ENCODE results near the gene ADNP2. TPM values are rescaled to one million over a fixed set of nuclear protein-coding genes. Genes with fewer than 3 reads are reported as not detected.

The ADNP2 gene
- total RNA-seq, 1 experiment from 2014 or later: 40.5 TPM

GRCh38 chr18:80067897-80068296, 41.2 kb upstream of the ADNP2 start:
- DNase-seq (ENCODE audit: low read depth, low spot score) (no peak), ATAC-seq (no peak)
- no peak overlapping the region for H3K4me3 ChIP-seq (ENCODE audit: low read depth in 2 of 2, low read length in 2 of 2)
- H3K9me3 ChIP-seq (ENCODE audit: control insufficient read depth, insufficient read depth, low read depth, low read length): no peaks in the 10 kb centered on the region
- CTCF ChIA-PET: no interaction called here
- TF ChIP-seq TCF7L2 (IDR thresholded peaks at IDR 0.05; ENCODE audit: low read depth, low read length): no peak
- TF ChIP-seq, protein P1, sequence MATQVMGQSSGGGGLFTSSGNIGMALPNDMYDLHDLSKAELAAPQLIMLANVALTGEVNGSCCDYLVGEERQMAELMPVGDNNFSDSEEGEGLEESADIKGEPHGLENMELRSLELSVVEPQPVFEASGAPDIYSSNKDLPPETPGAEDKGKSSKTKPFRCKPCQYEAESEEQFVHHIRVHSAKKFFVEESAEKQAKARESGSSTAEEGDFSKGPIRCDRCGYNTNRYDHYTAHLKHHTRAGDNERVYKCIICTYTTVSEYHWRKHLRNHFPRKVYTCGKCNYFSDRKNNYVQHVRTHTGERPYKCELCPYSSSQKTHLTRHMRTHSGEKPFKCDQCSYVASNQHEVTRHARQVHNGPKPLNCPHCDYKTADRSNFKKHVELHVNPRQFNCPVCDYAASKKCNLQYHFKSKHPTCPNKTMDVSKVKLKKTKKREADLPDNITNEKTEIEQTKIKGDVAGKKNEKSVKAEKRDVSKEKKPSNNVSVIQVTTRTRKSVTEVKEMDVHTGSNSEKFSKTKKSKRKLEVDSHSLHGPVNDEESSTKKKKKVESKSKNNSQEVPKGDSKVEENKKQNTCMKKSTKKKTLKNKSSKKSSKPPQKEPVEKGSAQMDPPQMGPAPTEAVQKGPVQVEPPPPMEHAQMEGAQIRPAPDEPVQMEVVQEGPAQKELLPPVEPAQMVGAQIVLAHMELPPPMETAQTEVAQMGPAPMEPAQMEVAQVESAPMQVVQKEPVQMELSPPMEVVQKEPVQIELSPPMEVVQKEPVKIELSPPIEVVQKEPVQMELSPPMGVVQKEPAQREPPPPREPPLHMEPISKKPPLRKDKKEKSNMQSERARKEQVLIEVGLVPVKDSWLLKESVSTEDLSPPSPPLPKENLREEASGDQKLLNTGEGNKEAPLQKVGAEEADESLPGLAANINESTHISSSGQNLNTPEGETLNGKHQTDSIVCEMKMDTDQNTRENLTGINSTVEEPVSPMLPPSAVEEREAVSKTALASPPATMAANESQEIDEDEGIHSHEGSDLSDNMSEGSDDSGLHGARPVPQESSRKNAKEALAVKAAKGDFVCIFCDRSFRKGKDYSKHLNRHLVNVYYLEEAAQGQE (IDR thresholded peaks at IDR 0.05; ENCODE audit: insufficient read depth in 1 of 2, low read depth in 2 of 2, low read length in 1 of 2): no peak
- no peak for TF ChIP-seq CTCF (IDR thresholded peaks at IDR 0.05)
- no peak for TF ChIP-seq POLR2AphosphoS5 (IDR thresholded peaks at IDR 0.05; ENCODE audit: low read depth, low read length)
- TF ChIP-seq SIN3A (IDR thresholded peaks at IDR 0.05; ENCODE audit: borderline replicate concordance, insufficient read depth, low read depth, low read length): no peak
- no peak overlapping the region for H3K27ac ChIP-seq (ENCODE audit: low read length)
- no peaks in the 10 kb centered on the region for H3K27me3 ChIP-seq (ENCODE audit: control insufficient read depth, insufficient read depth, low read length)
- H3K36me3 ChIP-seq (ENCODE audit: control insufficient read depth, insufficient read depth, low read length): no peaks in the 10 kb centered on the region
- POLR2A ChIA-PET: no interaction called here
- BruUV-seq (replicated peaks): no TSS peak
- in situ Hi-C loops (cut with HindIII; ENCODE audit: low pct_unique_long_range_greater_than_20kb, low sequenced_read_pairs) (no loop called here), intact Hi-C loops (cut with micrococcal nuclease; ENCODE audit: unreplicated experiment) (no loop called here)
- H3K4me1 ChIP-seq (ENCODE audit: control insufficient read depth, insufficient read depth, low read length): no peaks in the 10 kb centered on the region

- ChIA-PET POLR2A (interaction anchor here (0.7 kb wide), 1 partner anchor 165 kb away, joined by 3 read pairs; no protein-coding TSS in a partner anchor), CTCF (no interaction called here)
- in situ Hi-C loops (cut with HindIII; ENCODE audit: low pct_unique_long_range_greater_than_20kb, low sequenced_read_pairs): no loop called here
- H3K4me1 ChIP-seq (ENCODE audit: control insufficient read depth, insufficient read depth, low read length): no peaks in the 10 kb centered on the region
- no peak overlapping the region; the same call in 1 of the 2 replicates for H3K27ac ChIP-seq (ENCODE audit: low read length)
- no TSS peak for BruUV-seq (replicated peaks)
- TF ChIP-seq CTCF (IDR thresholded peaks at IDR 0.05): no peak
- TF ChIP-seq POLR2AphosphoS5 (IDR thresholded peaks at IDR 0.05; ENCODE audit: low read depth, low read length): no peak
- TF ChIP-seq SIN3A (IDR thresholded peaks at IDR 0.05; ENCODE audit: borderline replicate concordance, insufficient read depth, low read depth, low read length): no peak
- TF ChIP-seq, protein P1 (IDR thresholded peaks at IDR 0.05; ENCODE audit: insufficient read depth in 1 of 2, low read depth in 2 of 2, low read length in 1 of 2): no peak
- no peak for TF ChIP-seq TCF7L2 (IDR thresholded peaks at IDR 0.05; ENCODE audit: low read depth, low read length)
- no peaks in the 10 kb centered on the region for H3K36me3 ChIP-seq (ENCODE audit: control insufficient read depth, insufficient read depth, low read length)
- ATAC-seq (no peak), DNase-seq (ENCODE audit: low read depth, low spot score) (no peak)
- intact Hi-C loops (cut with micrococcal nuclease; ENCODE audit: unreplicated experiment): no loop called here
- no peak overlapping the region for H3K4me3 ChIP-seq (ENCODE audit: low read depth in 2 of 2, low read length in 2 of 2)
- H3K9me3 ChIP-seq (ENCODE audit: control insufficient read depth, insufficient read depth, low read depth, low read length): no peaks in the 10 kb centered on the region
- no peaks in the 10 kb centered on the region for H3K27me3 ChIP-seq (ENCODE audit: control insufficient read depth, insufficient read depth, low read length)
Measured at GRCh38 chr18:80068571-80069272, 40.3 kb upstream of the ADNP2 start.
